ENCODE measurements around the gene NRAP. TPM values are rescaled to one million over a fixed set of nuclear protein-coding genes. Genes with fewer than 3 reads are reported as not detected.

The NRAP gene
- total RNA-seq, 4 donors from 2014 or later: 0.16 to 12.3 (median 1.1) TPM; not detected in 1

- in situ Hi-C loops (cut with MboI; ENCODE audit: low pct_ligation_motif_present in 1 of 4, low pct_unique_long_range_greater_than_20kb in 1 of 4, low sequenced_read_pairs in 3 of 4) (no loop called here), intact Hi-C loops (cut with DNase I; ENCODE audit: low total_unique reads) (no loop called here)
- no peak for DNase-seq
- Histone ChIP-seq H3K4me3 (no peak overlapping the region), H3K4me1 (no peaks in the 10 kb centered on the region), H3K36me3 (no peaks in the 10 kb centered on the region), H3K9me3 (no peaks in the 10 kb centered on the region), H3K27me3 (peaks cover 24% of the 10 kb centered on the region), H3K27ac (no peak overlapping the region)
- WGBS, 2 donors (ENCODE audit: low coverage in 1 of 2): 50 to 83% methylated on average over 1 to 7 of the region's 7 CpGs
- TF ChIP-seq POLR2AphosphoS5 (IDR thresholded peaks at IDR 0.05): no peak
- no peak for TF ChIP-seq CTCF (IDR thresholded peaks at IDR 0.05)
- no peak for TF ChIP-seq POLR2A (IDR thresholded peaks at IDR 0.05)
- TF ChIP-seq EP300 (IDR thresholded peaks at IDR 0.05; ENCODE audit: low read depth): no peak
Observed at GRCh38 chr10:113618338-113618737, 45.5 kb downstream of the NRAP start.

- intact Hi-C loops (cut with DNase I; ENCODE audit: low total_unique reads): no loop called here
- 7 to 55% methylated on average over 3 to 7 of the region's 7 CpGs for WGBS, 2 donors (ENCODE audit: low coverage in 1 of 2)
Observed at GRCh38 chr10:113617086-113617485, 46.8 kb downstream of the NRAP start.

DNA sequence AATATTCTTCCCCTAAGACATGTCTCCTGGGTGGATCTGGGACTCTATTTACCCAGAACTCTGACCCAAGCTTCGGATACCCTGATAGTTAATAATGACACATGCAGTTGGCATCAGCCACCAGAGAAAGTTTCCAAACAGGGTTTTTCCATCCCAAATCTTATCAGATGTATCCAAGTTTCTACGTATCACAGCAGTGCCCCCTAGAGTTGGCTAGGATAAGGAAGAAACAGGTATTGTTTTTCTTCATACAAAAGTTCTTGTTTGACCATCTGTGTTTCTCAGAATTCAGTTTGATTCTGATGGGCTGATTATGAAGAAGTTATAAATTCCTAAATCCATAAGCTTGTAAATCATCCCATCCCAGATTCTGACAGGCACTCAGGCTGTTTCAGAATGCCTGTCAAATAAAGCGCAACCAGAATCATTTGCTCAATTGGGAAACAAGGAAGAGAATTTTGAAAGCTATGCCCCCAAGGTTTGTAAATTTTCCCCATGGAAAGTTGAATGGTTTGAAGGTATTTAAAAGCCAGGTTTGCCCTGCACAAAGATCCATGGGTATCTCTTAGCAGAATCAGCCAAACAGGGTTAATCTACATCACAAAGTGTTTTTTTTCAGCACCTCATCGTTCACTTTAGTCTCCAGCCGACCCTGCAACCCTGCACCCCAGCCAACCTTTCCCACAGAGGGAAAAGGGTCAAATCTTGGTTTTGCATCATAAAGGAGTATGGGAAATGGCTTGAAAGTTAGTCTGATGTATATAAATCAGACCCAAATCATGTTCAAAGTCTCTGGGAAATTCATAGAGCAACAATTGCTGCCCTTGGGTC, 47.4 kb downstream of the NRAP start:
- DNase-seq: no peak
- in situ Hi-C loops (cut with MboI; ENCODE audit: low pct_ligation_motif_present in 1 of 4, low pct_unique_long_range_greater_than_20kb in 1 of 4, low sequenced_read_pairs in 3 of 4): no loop called here
- H3K27me3 ChIP-seq: peaks cover 24% of the 10 kb centered on the region
- no peak overlapping the region for H3K4me3 ChIP-seq
- H3K27ac ChIP-seq: no peak overlapping the region
- intact Hi-C loops (cut with DNase I; ENCODE audit: low total_unique reads): no loop called here
- 38 to 50% methylated on average over 3 to 5 of the region's 5 CpGs for WGBS, 2 donors (ENCODE audit: low coverage in 1 of 2)
- H3K36me3 ChIP-seq: no peaks in the 10 kb centered on the region
- no peaks in the 10 kb centered on the region for H3K4me1 ChIP-seq
- no peaks in the 10 kb centered on the region for H3K9me3 ChIP-seq
- TF ChIP-seq POLR2A (IDR thresholded peaks at IDR 0.05) (no peak), CTCF (IDR thresholded peaks at IDR 0.05) (peak in 2 of 5 experiments; percentile 12 to 23)

More at GRCh38 chr10:113617086-113617485, 46.8 kb downstream of the NRAP start:
- Histone ChIP-seq H3K4me1 (no peaks in the 10 kb centered on the region), H3K4me3 (no peak overlapping the region), H3K9me3 (no peaks in the 10 kb centered on the region), H3K36me3 (no peaks in the 10 kb centered on the region), H3K27me3 (peaks cover 24% of the 10 kb centered on the region), H3K27ac (no peak overlapping the region)
- no peak for DNase-seq
- in situ Hi-C loops (cut with MboI; ENCODE audit: low pct_ligation_motif_present in 1 of 4, low pct_unique_long_range_greater_than_20kb in 1 of 4, low sequenced_read_pairs in 3 of 4): no loop called here
- no peak for TF ChIP-seq EP300 (IDR thresholded peaks at IDR 0.05; ENCODE audit: low read depth)
- TF ChIP-seq POLR2AphosphoS5 (IDR thresholded peaks at IDR 0.05): no peak
- TF ChIP-seq POLR2A (IDR thresholded peaks at IDR 0.05): no peak
- no peak for TF ChIP-seq CTCF (IDR thresholded peaks at IDR 0.05)

DNA sequence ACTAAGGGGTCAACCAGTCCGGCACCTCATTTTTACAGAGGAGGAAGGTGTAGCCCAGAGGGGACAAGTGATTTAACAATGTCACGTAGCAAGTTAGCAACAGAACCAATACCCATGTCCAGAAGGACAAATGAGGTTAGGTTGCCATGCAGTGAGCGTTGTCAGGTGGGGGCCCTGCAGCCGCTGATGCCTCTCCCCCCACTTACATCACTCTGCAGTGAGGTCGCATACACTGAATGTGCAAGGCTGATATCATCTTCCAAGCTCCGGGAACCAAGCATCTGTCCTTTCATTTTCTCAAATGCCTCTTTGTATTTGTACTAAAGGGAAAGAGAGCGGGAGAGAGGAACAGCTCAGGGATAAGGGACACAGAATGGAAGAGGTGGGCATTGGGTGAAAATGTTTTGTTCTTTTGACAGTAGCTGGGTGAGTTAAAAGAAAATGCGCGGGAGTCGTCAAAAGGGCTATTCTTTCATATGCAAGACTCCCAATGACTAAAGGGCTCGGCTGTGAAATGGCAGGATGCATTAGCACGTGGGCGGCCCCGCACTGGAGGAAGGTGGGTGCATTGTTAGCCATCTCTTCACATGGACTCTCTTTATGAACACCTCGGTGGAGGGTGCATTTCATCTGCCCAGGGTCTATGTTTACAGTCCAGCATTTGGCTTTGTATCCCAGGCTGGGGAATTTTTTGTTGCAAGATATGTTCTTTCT, 49.7 kb downstream of the NRAP start:
- peaks cover 19% of the 10 kb centered on the region for H3K27me3 ChIP-seq
- WGBS, 2 donors (ENCODE audit: low coverage in 1 of 2): 73 to 82% methylated on average over 10 to 15 of the region's 15 CpGs
- H3K36me3 ChIP-seq: no peaks in the 10 kb centered on the region
- no peaks in the 10 kb centered on the region for H3K9me3 ChIP-seq
- intact Hi-C loops (cut with DNase I; ENCODE audit: low total_unique reads) (no loop called here), in situ Hi-C loops (cut with MboI; ENCODE audit: low pct_ligation_motif_present in 1 of 4, low pct_unique_long_range_greater_than_20kb in 1 of 4, low sequenced_read_pairs in 3 of 4) (no loop called here)
- H3K4me3 ChIP-seq: no peak overlapping the region
- TF ChIP-seq EP300 (IDR thresholded peaks at IDR 0.05; ENCODE audit: low read depth): no peak
- TF ChIP-seq POLR2A (IDR thresholded peaks at IDR 0.05): no peak
- DNase-seq: no peak
- no peak overlapping the region for H3K27ac ChIP-seq
- H3K4me1 ChIP-seq: no peaks in the 10 kb centered on the region

Data from transverse colon (tissue), 4 donors.